ENCODE results near the gene KCMF1. TPM values are rescaled to one million over a fixed set of nuclear protein-coding genes. Genes with fewer than 3 reads are reported as not detected.

The KCMF1 gene
- total RNA-seq, 1 donor from 2014 or later, result 105 TPM

DNA sequence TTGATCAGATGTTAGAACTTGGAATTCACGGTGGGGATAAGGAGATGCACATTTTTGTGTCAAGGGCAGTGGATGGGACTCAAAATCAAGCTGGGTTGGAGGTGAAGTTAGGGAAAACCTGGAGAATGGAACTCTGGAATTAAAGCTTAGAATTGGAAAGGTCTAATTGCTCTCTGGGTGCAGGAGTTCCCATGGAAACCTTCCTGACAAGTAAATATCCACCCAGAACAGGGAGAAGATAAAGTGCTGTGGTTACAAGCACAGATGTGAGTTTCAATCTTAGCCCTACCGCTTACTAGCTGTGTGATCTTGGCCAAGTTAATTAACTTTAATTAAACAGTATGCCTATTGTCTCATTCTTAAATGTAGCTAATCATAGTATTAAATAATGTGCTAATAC, 90.9 kb downstream of the KCMF1 start:
- no peak for FAIRE-seq

DNA sequence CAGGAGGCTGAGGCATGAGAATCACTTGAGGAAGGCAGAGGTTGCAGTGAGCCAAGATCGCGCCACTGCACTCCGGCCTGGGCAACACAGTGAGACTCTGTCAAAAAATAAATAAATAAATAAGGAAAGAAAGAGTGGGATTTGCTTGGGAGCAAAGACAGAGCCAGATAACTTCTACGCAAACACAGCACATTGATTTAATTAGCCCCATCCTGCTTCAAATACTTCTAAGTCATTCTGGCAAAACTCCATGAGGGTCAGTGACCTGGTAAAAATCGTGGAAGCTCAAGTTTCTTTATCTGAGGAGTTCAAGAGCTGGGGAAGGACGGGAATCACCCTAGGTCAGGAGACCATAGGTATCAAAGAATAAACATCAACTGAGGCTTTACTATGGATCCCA, 91.6 kb downstream of the KCMF1 start:
- Histone ChIP-seq H3K4me1 (ENCODE audit: insufficient read depth, low read length) (no peaks in the 10 kb centered on the region), H2AFZ (ENCODE audit: low read depth, low read length) (no peak overlapping the region), H3K27ac (ENCODE audit: low read depth, low read length) (no peak overlapping the region), H3K4me3 (ENCODE audit: insufficient read depth, low read depth, low read length) (no peak overlapping the region), H4K20me1 (ENCODE audit: insufficient read depth, low read length) (no peaks in the 10 kb centered on the region), H3K36me3 (ENCODE audit: insufficient read depth, low read length) (no peaks in the 10 kb centered on the region), H3K79me2 (ENCODE audit: insufficient read depth, low read length) (no peaks in the 10 kb centered on the region), H3K9ac (ENCODE audit: low read length) (no peak overlapping the region), H3K4me2 (ENCODE audit: low read length) (no peak overlapping the region), H3K27me3 (ENCODE audit: insufficient read depth, low read length) (peaks cover 5% of the 10 kb centered on the region), H3K9me3 (ENCODE audit: insufficient read depth, low read depth, low read length) (no peaks in the 10 kb centered on the region)
- H3K4me1 Mint-ChIP-seq (ENCODE audit: low read depth, unreplicated experiment), result peaks cover 5% of the 10 kb centered on the region
- no peaks in the 10 kb centered on the region for H3K9me3 Mint-ChIP-seq (ENCODE audit: unreplicated experiment)
- peaks cover 20% of the 10 kb centered on the region for H3K27me3 Mint-ChIP-seq (ENCODE audit: low read depth, unreplicated experiment)
- TF ChIP-seq, protein P1, sequence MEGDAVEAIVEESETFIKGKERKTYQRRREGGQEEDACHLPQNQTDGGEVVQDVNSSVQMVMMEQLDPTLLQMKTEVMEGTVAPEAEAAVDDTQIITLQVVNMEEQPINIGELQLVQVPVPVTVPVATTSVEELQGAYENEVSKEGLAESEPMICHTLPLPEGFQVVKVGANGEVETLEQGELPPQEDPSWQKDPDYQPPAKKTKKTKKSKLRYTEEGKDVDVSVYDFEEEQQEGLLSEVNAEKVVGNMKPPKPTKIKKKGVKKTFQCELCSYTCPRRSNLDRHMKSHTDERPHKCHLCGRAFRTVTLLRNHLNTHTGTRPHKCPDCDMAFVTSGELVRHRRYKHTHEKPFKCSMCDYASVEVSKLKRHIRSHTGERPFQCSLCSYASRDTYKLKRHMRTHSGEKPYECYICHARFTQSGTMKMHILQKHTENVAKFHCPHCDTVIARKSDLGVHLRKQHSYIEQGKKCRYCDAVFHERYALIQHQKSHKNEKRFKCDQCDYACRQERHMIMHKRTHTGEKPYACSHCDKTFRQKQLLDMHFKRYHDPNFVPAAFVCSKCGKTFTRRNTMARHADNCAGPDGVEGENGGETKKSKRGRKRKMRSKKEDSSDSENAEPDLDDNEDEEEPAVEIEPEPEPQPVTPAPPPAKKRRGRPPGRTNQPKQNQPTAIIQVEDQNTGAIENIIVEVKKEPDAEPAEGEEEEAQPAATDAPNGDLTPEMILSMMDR (IDR thresholded peaks at IDR 0.05; ENCODE audit: insufficient read depth, low read depth, low read length), result no peak
- TF ChIP-seq EZH2 (IDR thresholded peaks at IDR 0.05; ENCODE audit: insufficient read depth, low read length), result no peak
- H3K36me3 Mint-ChIP-seq (ENCODE audit: low read depth, unreplicated experiment), result no peaks in the 10 kb centered on the region
- H3K4me3 Mint-ChIP-seq (ENCODE audit: unreplicated experiment), result no peak overlapping the region
- FAIRE-seq (no peak), DNase-seq (ENCODE audit: low read depth) (no peak)
- no peak overlapping the region for H3K27ac Mint-ChIP-seq (ENCODE audit: unreplicated experiment)

More for the DNA sequence above, 90.9 kb downstream of the KCMF1 start:
- peaks cover 9% of the 10 kb centered on the region for H3K4me1 Mint-ChIP-seq (ENCODE audit: low read depth, unreplicated experiment)
- H3K9me3 Mint-ChIP-seq (ENCODE audit: unreplicated experiment), result no peaks in the 10 kb centered on the region
- peaks cover 5% of the 10 kb centered on the region for H3K27me3 ChIP-seq (ENCODE audit: insufficient read depth, low read length)
- H3K36me3 Mint-ChIP-seq (ENCODE audit: low read depth, unreplicated experiment), result no peaks in the 10 kb centered on the region
- H3K4me3 Mint-ChIP-seq (ENCODE audit: unreplicated experiment), result no peak overlapping the region
- peaks cover 20% of the 10 kb centered on the region for H3K27me3 Mint-ChIP-seq (ENCODE audit: low read depth, unreplicated experiment)
- H3K27ac Mint-ChIP-seq (ENCODE audit: unreplicated experiment), result no peak overlapping the region
- TF ChIP-seq EZH2 (IDR thresholded peaks at IDR 0.05; ENCODE audit: insufficient read depth, low read length), result no peak
- TF ChIP-seq, protein P1 (IDR thresholded peaks at IDR 0.05; ENCODE audit: insufficient read depth, low read depth, low read length), result no peak
- no peak overlapping the region for H3K4me3 ChIP-seq (ENCODE audit: insufficient read depth, low read depth, low read length)
- no peak overlapping the region for H3K27ac ChIP-seq (ENCODE audit: low read depth, low read length)
- H2AFZ ChIP-seq (ENCODE audit: low read depth, low read length), result no peak overlapping the region
- H3K79me2 ChIP-seq (ENCODE audit: insufficient read depth, low read length), result no peaks in the 10 kb centered on the region
- no peaks in the 10 kb centered on the region for H3K9me3 ChIP-seq (ENCODE audit: insufficient read depth, low read depth, low read length)
- DNase-seq (ENCODE audit: low read depth), result peak; percentile 19
- H4K20me1 ChIP-seq (ENCODE audit: insufficient read depth, low read length), result no peaks in the 10 kb centered on the region
- H3K9ac ChIP-seq (ENCODE audit: low read length), result no peak overlapping the region
- H3K36me3 ChIP-seq (ENCODE audit: insufficient read depth, low read length), result no peaks in the 10 kb centered on the region
- H3K4me1 ChIP-seq (ENCODE audit: insufficient read depth, low read length), result no peaks in the 10 kb centered on the region
- no peak overlapping the region for H3K4me2 ChIP-seq (ENCODE audit: low read length)

DNA sequence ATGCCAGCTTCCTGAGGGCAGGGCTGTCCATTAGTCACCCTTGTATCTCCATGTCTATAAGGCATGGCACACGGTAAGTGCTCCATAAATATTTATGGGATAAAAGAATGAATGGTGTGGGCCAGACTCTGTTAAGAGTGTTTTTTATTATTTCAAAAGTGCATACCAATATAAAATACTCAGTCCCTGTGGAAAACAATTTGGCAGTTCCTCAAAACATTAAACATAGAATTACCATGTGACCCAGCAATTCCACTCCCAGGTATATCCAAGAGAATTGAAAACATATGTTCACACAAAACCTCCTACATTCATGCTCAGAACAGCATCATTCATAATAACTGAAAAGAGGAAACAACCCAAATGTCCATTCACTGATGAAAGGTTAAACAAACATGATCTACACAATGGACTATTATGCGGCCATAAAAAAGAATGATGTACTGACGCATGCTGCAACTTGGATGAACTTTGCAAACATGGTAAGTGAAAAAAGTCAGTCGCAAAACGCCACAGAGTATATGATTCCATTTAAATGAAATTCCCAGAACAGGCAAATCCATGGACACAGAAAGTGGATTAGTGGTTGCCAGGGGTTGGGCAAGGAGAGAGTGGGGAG, 93.1 kb downstream of the KCMF1 start:
- H3K27me3 ChIP-seq (ENCODE audit: insufficient read depth, low read length), result peaks cover 5% of the 10 kb centered on the region
- TF ChIP-seq, protein P1 (IDR thresholded peaks at IDR 0.05; ENCODE audit: insufficient read depth, low read depth, low read length), result no peak
- no peak for TF ChIP-seq EZH2 (IDR thresholded peaks at IDR 0.05; ENCODE audit: insufficient read depth, low read length)
- no peak overlapping the region for H3K9ac ChIP-seq (ENCODE audit: low read length)
- H3K4me3 Mint-ChIP-seq (ENCODE audit: unreplicated experiment), result no peak overlapping the region
- no peaks in the 10 kb centered on the region for H3K79me2 ChIP-seq (ENCODE audit: insufficient read depth, low read length)
- H4K20me1 ChIP-seq (ENCODE audit: insufficient read depth, low read length), result no peaks in the 10 kb centered on the region
- peaks cover 2% of the 10 kb centered on the region for H3K4me1 Mint-ChIP-seq (ENCODE audit: low read depth, unreplicated experiment)
- H3K36me3 ChIP-seq (ENCODE audit: insufficient read depth, low read length), result no peaks in the 10 kb centered on the region
- no peak overlapping the region for H3K27ac Mint-ChIP-seq (ENCODE audit: unreplicated experiment)
- no peak overlapping the region for H3K4me3 ChIP-seq (ENCODE audit: insufficient read depth, low read depth, low read length)
- H3K27ac ChIP-seq (ENCODE audit: low read depth, low read length), result no peak overlapping the region
- FAIRE-seq (no peak), DNase-seq (ENCODE audit: low read depth) (no peak)
- H3K36me3 Mint-ChIP-seq (ENCODE audit: low read depth, unreplicated experiment), result no peaks in the 10 kb centered on the region
- H3K9me3 ChIP-seq (ENCODE audit: insufficient read depth, low read depth, low read length), result no peaks in the 10 kb centered on the region
- no peaks in the 10 kb centered on the region for H3K4me1 ChIP-seq (ENCODE audit: insufficient read depth, low read length)
- H2AFZ ChIP-seq (ENCODE audit: low read depth, low read length), result no peak overlapping the region
- no peak overlapping the region for H3K4me2 ChIP-seq (ENCODE audit: low read length)
- H3K9me3 Mint-ChIP-seq (ENCODE audit: unreplicated experiment), result no peaks in the 10 kb centered on the region
- peaks cover 20% of the 10 kb centered on the region for H3K27me3 Mint-ChIP-seq (ENCODE audit: low read depth, unreplicated experiment)
